Stomach (tissue), 9 donors: Measurements from ENCODE around the gene LRFN4. TPM values are rescaled to one million over a fixed set of nuclear protein-coding genes. Genes with fewer than 3 reads are reported as not detected.
A peak's percentile ranks its signal among the peaks of the same experiment; 100 is the strongest.

Source experiments
- DNase-seq, 2 donors: peaks; one replicate each; pipeline versions ENCODE4 v3.0.0 to v3.0.0-alpha.2; 2013 to 2019
- H3K27ac ChIP-seq, 5 donors: fragments of 200-600 bp in 4 of 5; sonication (generic) in 4 of 5; one replicate each; pipeline ENCODE4 v1.5.1; 2013 to 2019; ENCODE audit warnings: mild to moderate bottlenecking in 1 of 5, moderate library complexity in 1 of 5
- H3K27me3 ChIP-seq, 3 donors: fragments of 200-600 bp; sonication (generic); one replicate each; pipeline ENCODE4 v1.5.1; 2017 to 2019; ENCODE audit warnings: mixed run types in 1 of 3
- H3K36me3 ChIP-seq, 4 donors: fragments of 200-600 bp; sonication (generic); 1 replicate in 3 of 4; 2 replicates in 1 of 4; pipeline ENCODE4 v1.5.1; 2016 to 2019
- H3K4me1 ChIP-seq, 4 donors: fragments of 200-600 bp; sonication (generic); one replicate each; pipeline ENCODE4 v1.5.1; 2016 to 2019
- H3K4me3 ChIP-seq, 4 donors: fragments of 200-600 bp; sonication (generic) in 3 of 4; one replicate each; pipeline ENCODE4 v1.5.1; 2016 to 2019; ENCODE audit warnings: mild to moderate bottlenecking in 1 of 4
- H3K9me3 ChIP-seq, 4 donors: fragments of 200-600 bp; sonication (generic); one replicate each; pipeline ENCODE4 v1.5.1; 2016 to 2019
- CTCF ChIP-seq, 7 experiments: fragments of 450-650 bp in 4 of 7; fragments of 200-600 bp in 3 of 7; sonication (generic) in 3 of 7; IDR thresholded peaks; one replicate each; pipeline ENCODE4 v1.5.1; 2016 to 2019; ENCODE audit warnings: antibody characterized with exemption in 7 of 7, control low read depth in 2 of 7, mild to moderate bottlenecking in 1 of 7
- EP300 ChIP-seq: sonication (generic); formaldehyde crosslinking; IDR thresholded peaks from one replicate; pipeline ENCODE4 v1.6.1; 2017; ENCODE audit warnings: antibody characterized with exemption
- POLR2A ChIP-seq, 4 donors: fragments of 450-650 bp; IDR thresholded peaks; one replicate each; pipeline ENCODE4 v1.6.1; 2016; ENCODE audit warnings: antibody characterized with exemption in 4 of 4, control low read depth in 2 of 4, mild to moderate bottlenecking in 1 of 4, moderate library complexity in 1 of 4
- POLR2AphosphoS5 ChIP-seq, 3 donors: sonication (generic); formaldehyde crosslinking; IDR thresholded peaks; one replicate each; pipeline ENCODE4 v1.6.1; 2016; ENCODE audit warnings: antibody characterized with exemption in 3 of 3
- WGBS, 5 donors: extraction: QIAGEN DNeasy Blood & Tissue Kit in 3 of 5; methylation state at CpG; one replicate each; pipeline versions ENCODE4 v1.1.5 to v1.1.7; 2013 to 2018; 5-methylcytosine and 5-hydroxymethylcytosine counted together
- intact Hi-C: fragments of 100-400 bp; cut with DNase I; formaldehyde crosslinking; loops from one replicate; pipeline ENCODE4 v1.15.1; 2023; ENCODE audit warnings: low total_unique reads
- polyA plus RNA-seq, 3 donors: library from polyadenylated mRNA; stranded (reverse); fragments of 200-250 nt; gene quantifications; one replicate each; pipeline ENCODE4 v1.2.3, GENCODE V29; 2013
- total RNA-seq, 5 donors: library from RNA; depleted of rRNA; stranded (reverse); fragments of >200 nt; gene quantifications; one replicate each; pipeline versions ENCODE4 v1.1.0 to v1.2.3, GENCODE V29; 2014 to 2016
- donor health status: healthy with polysubstance abuse.
- donor health status: Bipolar disorder and iron deficiency.
- donor health status: healthy.

LRFN4 gene
- total and polyA plus RNA-seq, 8 donors = 2.1 to 37.9 (median 12.7) TPM

GRCh38 chr11:66853242-66854229, 3.3 kb upstream of the LRFN4 start:
- Histone ChIP-seq H3K4me3 (no peak overlapping the region), H3K4me1 (peaks cover 7 to 25% (median 16%) of the 10 kb centered on the region in 4 donors), H3K9me3 (no peaks in the 10 kb centered on the region), H3K36me3 (peaks cover 5 to 22% (median 15%) of the 10 kb centered on the region in 4 donors), H3K27me3 (no peaks in the 10 kb centered on the region), H3K27ac (no peak overlapping the region)
- intact Hi-C loops = no loop called here
- 88 to 92% (median 91%) methylated on average over 24 to 26 of the region's 26 CpGs for WGBS, 5 donors
- TF ChIP-seq POLR2A (IDR thresholded peaks at IDR 0.05) (no peak), CTCF (IDR thresholded peaks at IDR 0.05) (no peak), EP300 (no peak), POLR2AphosphoS5 (IDR thresholded peaks at IDR 0.05) (no peak)
- no peak for DNase-seq

GRCh38 chr11:66854231-66854661, 2.6 kb upstream of the LRFN4 start:
- Histone ChIP-seq H3K27ac (no peak overlapping the region), H3K36me3 (peaks cover 0 to 22% (median 11%) of the 10 kb centered on the region in 4 donors), H3K9me3 (no peaks in the 10 kb centered on the region), H3K4me3 (no peak overlapping the region), H3K4me1 (peaks cover 7 to 32% (median 16%) of the 10 kb centered on the region in 4 donors), H3K27me3 (no peaks in the 10 kb centered on the region)
- WGBS, 5 donors = 90 to 94% (median 93%) methylated on average over 11 to 12 of the region's 12 CpGs
- intact Hi-C loops = no loop called here
- DNase-seq = no peak
- TF ChIP-seq CTCF (IDR thresholded peaks at IDR 0.05) (no peak), POLR2A (IDR thresholded peaks at IDR 0.05) (no peak), EP300 (no peak), POLR2AphosphoS5 (IDR thresholded peaks at IDR 0.05) (no peak)

GRCh38 chr11:66854729-66855211, 2.1 kb upstream of the LRFN4 start:
- TF ChIP-seq CTCF (IDR thresholded peaks at IDR 0.05) (no peak), POLR2AphosphoS5 (IDR thresholded peaks at IDR 0.05) (no peak)
- WGBS, 5 donors = 93 to 99% (median 96%) methylated on average over 11 to 15 of the region's 15 CpGs
- intact Hi-C loops = no loop called here
- H3K27ac ChIP-seq = no peak overlapping the region
- H3K9me3 ChIP-seq = no peaks in the 10 kb centered on the region
- peaks cover 7 to 37% (median 16%) of the 10 kb centered on the region in 4 donors for H3K4me1 ChIP-seq
- H3K27me3 ChIP-seq = no peaks in the 10 kb centered on the region
- no peak overlapping the region for H3K4me3 ChIP-seq
- no peak for DNase-seq
- H3K36me3 ChIP-seq = peaks cover 0 to 22% (median 9%) of the 10 kb centered on the region in 4 donors

GRCh38 chr11:66855574-66856495, 1.0 kb upstream of the LRFN4 start:
- TF ChIP-seq POLR2AphosphoS5 (IDR thresholded peaks at IDR 0.05) (peak; percentile 47 to 92 (median 85)), POLR2A (IDR thresholded peaks at IDR 0.05) (peak in 1 of 4 donors; percentile 70), EP300 (no peak), CTCF (IDR thresholded peaks at IDR 0.05) (no peak)
- intact Hi-C loops = no loop called here
- H3K4me1 ChIP-seq = peaks cover 7 to 41% (median 16%) of the 10 kb centered on the region in 4 donors
- no peaks in the 10 kb centered on the region for H3K9me3 ChIP-seq
- peak; percentile 94 to 98 for DNase-seq
- 3 to 10% (median 5%) methylated on average over 9 to 51 of the region's 51 CpGs for WGBS, 5 donors
- no peaks in the 10 kb centered on the region for H3K27me3 ChIP-seq
- H3K27ac ChIP-seq = peak overlapping the region; percentile 83 to 96 (median 92)
- H3K36me3 ChIP-seq = peaks cover 0 to 27% (median 12%) of the 10 kb centered on the region in 4 donors
- H3K4me3 ChIP-seq = peak overlapping the region; percentile 65 to 82 (median 72)
